SK-N-SH (cell line): ENCODE results near the gene NARS2. TPM values are rescaled to one million over a fixed set of nuclear protein-coding genes. Genes with fewer than 3 reads are reported as not detected.

ENCODE experiments used
- CTCF ChIA-PET: fragments of 300-600, 350-600 bp; formaldehyde crosslinking; extraction: SDS; loops from one replicate; lab custom pipeline; 2021; lab: Yijun Ruan, JAX
- POLR2A ChIA-PET: fragments of 350-600 bp; sonication (Branson Sonifier 250); formaldehyde crosslinking; extraction: SDS; loops from one replicate; lab custom pipeline; 2020; ENCODE audit warnings: antibody characterized with exemption, inconsistent platforms; lab: Yijun Ruan, JAX
- DNase-seq: peaks from one replicate; pipeline ENCODE4 v3.0.0; 2012
- H2AFZ ChIP-seq: fragments of 200-600 bp; sonication (generic); 2 replicates; pipeline ENCODE4 v1.8.1; 2016; ENCODE audit warnings: antibody characterized with exemption, mild to moderate bottlenecking, low read depth
- H3F3A ChIP-seq: fragments of 200-600 bp; sonication (generic); replicated peaks from 2 replicates; pipeline ENCODE3; 2016; ENCODE audit warnings: antibody characterized with exemption, mild to moderate bottlenecking; ENCODE audit not compliant: insufficient read depth
- H3K27ac ChIP-seq, 2 experiments: fragments of 200-500 bp in 1 of 2; fragments of 200-600 bp in 1 of 2; sonication (Bioruptor generic) in 1 of 2; sonication (generic), shearing (Covaris generic) in 1 of 2; 2 replicates each; pipeline versions ENCODE4 v1.5.1 to v1.6.1; 2014 to 2016; ENCODE audit warnings: low read depth in 2 of 2, inconsistent platforms in 1 of 2, low read length in 1 of 2, mild to moderate bottlenecking in 1 of 2, mixed read lengths in 1 of 2
- H3K27me3 ChIP-seq: fragments of 200-600 bp; sonication (generic), shearing (Covaris generic); 2 replicates; pipeline ENCODE4 v1.6.1; 2016; ENCODE audit warnings: mixed run types; ENCODE audit not compliant: insufficient read depth
- H3K36me3 ChIP-seq, 2 experiments: fragments of 200-500 bp in 1 of 2; fragments of 200-600 bp in 1 of 2; sonication (Bioruptor generic) in 1 of 2; sonication (generic) in 1 of 2; replicated peaks in 1 of 2; 2 replicates each; pipeline versions ENCODE3 to v1.5.1; 2014 to 2016; ENCODE audit warnings: low read length in 1 of 2, mild to moderate bottlenecking in 1 of 2; ENCODE audit not compliant: insufficient read depth in 2 of 2, control insufficient read depth in 1 of 2
- H3K4me1 ChIP-seq, 2 experiments: fragments of 200-500 bp in 1 of 2; fragments of 200-600 bp in 1 of 2; sonication (Bioruptor generic) in 1 of 2; sonication (generic), shearing (Covaris generic) in 1 of 2; 2 replicates each; pipeline versions ENCODE4 v1.5.1 to v1.6.1; 2014 to 2016; ENCODE audit warnings: low read depth in 1 of 2, low read length in 1 of 2, mixed run types in 1 of 2; ENCODE audit not compliant: insufficient read depth in 2 of 2, control insufficient read depth in 1 of 2
- H3K4me2 ChIP-seq: fragments of 200-600 bp; sonication (generic), shearing (Covaris generic); 2 replicates; pipeline ENCODE4 v1.6.1; 2017; ENCODE audit warnings: mixed run types
- H3K4me3 ChIP-seq, 2 experiments: fragments of 200-500 bp in 1 of 2; fragments of 200-600 bp in 1 of 2; sonication (Bioruptor generic) in 1 of 2; sonication (generic), shearing (Covaris generic) in 1 of 2; 2 replicates each; pipeline versions ENCODE4 v1.5.1 to v1.8.1; 2014 to 2016; ENCODE audit warnings: low read depth in 2 of 2, inconsistent platforms in 1 of 2, low read length in 1 of 2, mild to moderate bottlenecking in 1 of 2, mixed read lengths in 1 of 2, moderate library complexity in 1 of 2
- H3K79me2 ChIP-seq: fragments of 200-600 bp; sonication (generic); 2 replicates; pipeline ENCODE4 v1.8.1; 2017; ENCODE audit warnings: mild to moderate bottlenecking; ENCODE audit not compliant: insufficient read depth
- H3K9ac ChIP-seq: fragments of 200-600 bp; sonication (generic); 2 replicates; pipeline ENCODE4 v1.6.1; 2017; ENCODE audit warnings: mixed run types
- H3K9me2 ChIP-seq: fragments of 200-600 bp; sonication (generic); 2 replicates; pipeline ENCODE4 v1.6.1; 2017; ENCODE audit warnings: mixed run types
- H3K9me3 ChIP-seq: fragments of 200-600 bp; sonication (generic); 2 replicates; pipeline ENCODE4 v1.6.1; 2017; ENCODE audit warnings: mixed run types, mild to moderate bottlenecking, moderate library complexity
- H4K20me1 ChIP-seq: fragments of 200-600 bp; sonication (generic); 2 replicates; pipeline ENCODE4 v1.6.1; 2017; ENCODE audit warnings: mild to moderate bottlenecking, mixed run types; ENCODE audit not compliant: insufficient read depth
- FOSL2 ChIP-seq: IDR thresholded peaks from 2 replicates; pipeline ENCODE4 v1.4.0; 2012; ENCODE audit warnings: low read depth, mild to moderate bottlenecking, moderate library complexity, borderline replicate concordance
- FOXM1 ChIP-seq: IDR thresholded peaks from 2 replicates; pipeline ENCODE4 v1.4.0; 2012; ENCODE audit warnings: low read depth, mild to moderate bottlenecking
- GABPA ChIP-seq: IDR thresholded peaks from 2 replicates; pipeline ENCODE4 v1.4.0; 2012; ENCODE audit warnings: low read depth, mild to moderate bottlenecking
- MEF2A ChIP-seq: IDR thresholded peaks from 2 replicates; pipeline ENCODE4 v1.4.0; 2012; ENCODE audit warnings: low read depth, borderline replicate concordance
- RFX5 ChIP-seq: IDR thresholded peaks from 2 replicates; pipeline ENCODE4 v1.6.1; 2012; ENCODE audit warnings: mild to moderate bottlenecking, improper control_type of control experiment, low read length
- RXRA ChIP-seq: IDR thresholded peaks from 2 replicates; pipeline ENCODE4 v1.4.0; 2012; ENCODE audit warnings: low read depth, mild to moderate bottlenecking, borderline replicate concordance
- SMC3 ChIP-seq: IDR thresholded peaks from 2 replicates; pipeline ENCODE4 v1.6.1; 2012; ENCODE audit warnings: low read depth, low read length, improper control_type of control experiment
- TAF1 ChIP-seq: IDR thresholded peaks from 2 replicates; pipeline ENCODE4 v1.6.1; 2012; ENCODE audit warnings: low read depth, mild to moderate bottlenecking, low read length, moderate library complexity, borderline replicate concordance
- WGBS: methylation state at CpG from one replicate; pipeline ENCODE4 v1.1.6; 2017; ENCODE audit warnings: low lambda C conversion rate; 5-methylcytosine and 5-hydroxymethylcytosine counted together
- polyA plus RNA-seq, 3 experiments: library from polyadenylated mRNA; depleted of rRNA; stranded (reverse); fragments of >200 nt; gene quantifications; 2 replicates each; pipeline ENCODE4 v1.2.3, GENCODE V29; 2012
- TF ChIP-seq, protein P1 (sequence below): IDR thresholded peaks from 2 replicates; pipeline ENCODE4 v1.6.1; 2012; ENCODE audit warnings: mild to moderate bottlenecking, low read depth, low read length, moderate library complexity
- TF ChIP-seq, protein P2 (sequence below): IDR thresholded peaks from 2 replicates; pipeline ENCODE4 v1.4.0; 2012; ENCODE audit warnings: low read depth
- TF ChIP-seq, protein P3 (sequence below): fragments of 200-600 bp; sonication (generic); IDR thresholded peaks from 2 replicates; pipeline ENCODE4 v1.6.1; 2017; ENCODE audit warnings: antibody characterized with exemption, mild to moderate bottlenecking, moderate library complexity
- TF ChIP-seq, protein P4 (sequence below): fragments of 150-350 bp; IDR thresholded peaks from 2 replicates; pipeline ENCODE4 v1.6.1; 2016; ENCODE audit warnings: mild to moderate bottlenecking, low read depth, low read length

NARS2 gene
- polyA plus RNA-seq, 1 of the 3 experiments (the other 2 are of a cell fraction) = 8.9 TPM

DNA sequence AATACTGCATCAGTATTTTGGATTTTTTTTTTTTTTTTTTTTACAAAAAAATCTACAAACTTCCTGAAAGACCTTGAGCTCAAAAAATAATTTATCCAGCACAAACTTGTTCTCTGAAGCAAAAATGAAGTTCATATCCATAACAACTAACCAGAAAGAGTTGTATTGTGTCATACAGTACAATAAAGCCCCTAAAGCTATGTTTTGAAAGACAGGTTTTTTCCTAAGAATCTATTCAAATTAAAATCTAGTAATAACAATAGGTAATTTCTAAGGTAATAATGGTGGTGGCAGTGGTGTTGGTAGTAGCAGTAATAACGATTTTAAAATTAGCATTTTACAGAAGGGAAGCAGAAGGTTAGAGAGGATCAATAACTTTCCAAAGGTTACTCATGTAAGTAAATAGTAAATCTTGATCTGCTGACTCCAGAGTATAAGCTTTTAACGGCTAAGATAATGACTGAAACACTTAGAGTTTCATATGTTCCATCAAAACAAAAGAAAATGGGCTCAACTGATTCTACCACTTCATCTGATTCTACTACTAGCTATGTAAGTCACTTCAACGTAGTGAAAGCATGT is 103.7 kb downstream of the NARS2 start:
- 89% methylated on average over 3 of the region's 3 CpGs for WGBS
- no peak overlapping the region for H2AFZ ChIP-seq
- ChIA-PET POLR2A (no interaction called here), CTCF (interaction anchor here (1.0 kb wide), 1 partner anchor 13 kb away, joined by 4 read pairs; no protein-coding TSS in a partner anchor)
- no peaks in the 10 kb centered on the region for H3K27me3 ChIP-seq
- no peaks in the 10 kb centered on the region for H3F3A ChIP-seq
- no peaks in the 10 kb centered on the region for H3K9me2 ChIP-seq
- TF ChIP-seq GABPA = no peak
- TF ChIP-seq MEF2A = no peak
- TF ChIP-seq FOXM1 = no peak
- no peak for TF ChIP-seq RXRA
- TF ChIP-seq, protein P1, sequence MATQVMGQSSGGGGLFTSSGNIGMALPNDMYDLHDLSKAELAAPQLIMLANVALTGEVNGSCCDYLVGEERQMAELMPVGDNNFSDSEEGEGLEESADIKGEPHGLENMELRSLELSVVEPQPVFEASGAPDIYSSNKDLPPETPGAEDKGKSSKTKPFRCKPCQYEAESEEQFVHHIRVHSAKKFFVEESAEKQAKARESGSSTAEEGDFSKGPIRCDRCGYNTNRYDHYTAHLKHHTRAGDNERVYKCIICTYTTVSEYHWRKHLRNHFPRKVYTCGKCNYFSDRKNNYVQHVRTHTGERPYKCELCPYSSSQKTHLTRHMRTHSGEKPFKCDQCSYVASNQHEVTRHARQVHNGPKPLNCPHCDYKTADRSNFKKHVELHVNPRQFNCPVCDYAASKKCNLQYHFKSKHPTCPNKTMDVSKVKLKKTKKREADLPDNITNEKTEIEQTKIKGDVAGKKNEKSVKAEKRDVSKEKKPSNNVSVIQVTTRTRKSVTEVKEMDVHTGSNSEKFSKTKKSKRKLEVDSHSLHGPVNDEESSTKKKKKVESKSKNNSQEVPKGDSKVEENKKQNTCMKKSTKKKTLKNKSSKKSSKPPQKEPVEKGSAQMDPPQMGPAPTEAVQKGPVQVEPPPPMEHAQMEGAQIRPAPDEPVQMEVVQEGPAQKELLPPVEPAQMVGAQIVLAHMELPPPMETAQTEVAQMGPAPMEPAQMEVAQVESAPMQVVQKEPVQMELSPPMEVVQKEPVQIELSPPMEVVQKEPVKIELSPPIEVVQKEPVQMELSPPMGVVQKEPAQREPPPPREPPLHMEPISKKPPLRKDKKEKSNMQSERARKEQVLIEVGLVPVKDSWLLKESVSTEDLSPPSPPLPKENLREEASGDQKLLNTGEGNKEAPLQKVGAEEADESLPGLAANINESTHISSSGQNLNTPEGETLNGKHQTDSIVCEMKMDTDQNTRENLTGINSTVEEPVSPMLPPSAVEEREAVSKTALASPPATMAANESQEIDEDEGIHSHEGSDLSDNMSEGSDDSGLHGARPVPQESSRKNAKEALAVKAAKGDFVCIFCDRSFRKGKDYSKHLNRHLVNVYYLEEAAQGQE = no peak
- TF ChIP-seq TAF1 = no peak
- TF ChIP-seq, protein P2, sequence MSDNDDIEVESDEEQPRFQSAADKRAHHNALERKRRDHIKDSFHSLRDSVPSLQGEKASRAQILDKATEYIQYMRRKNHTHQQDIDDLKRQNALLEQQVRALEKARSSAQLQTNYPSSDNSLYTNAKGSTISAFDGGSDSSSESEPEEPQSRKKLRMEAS = no peak
- TF ChIP-seq, protein P3, sequence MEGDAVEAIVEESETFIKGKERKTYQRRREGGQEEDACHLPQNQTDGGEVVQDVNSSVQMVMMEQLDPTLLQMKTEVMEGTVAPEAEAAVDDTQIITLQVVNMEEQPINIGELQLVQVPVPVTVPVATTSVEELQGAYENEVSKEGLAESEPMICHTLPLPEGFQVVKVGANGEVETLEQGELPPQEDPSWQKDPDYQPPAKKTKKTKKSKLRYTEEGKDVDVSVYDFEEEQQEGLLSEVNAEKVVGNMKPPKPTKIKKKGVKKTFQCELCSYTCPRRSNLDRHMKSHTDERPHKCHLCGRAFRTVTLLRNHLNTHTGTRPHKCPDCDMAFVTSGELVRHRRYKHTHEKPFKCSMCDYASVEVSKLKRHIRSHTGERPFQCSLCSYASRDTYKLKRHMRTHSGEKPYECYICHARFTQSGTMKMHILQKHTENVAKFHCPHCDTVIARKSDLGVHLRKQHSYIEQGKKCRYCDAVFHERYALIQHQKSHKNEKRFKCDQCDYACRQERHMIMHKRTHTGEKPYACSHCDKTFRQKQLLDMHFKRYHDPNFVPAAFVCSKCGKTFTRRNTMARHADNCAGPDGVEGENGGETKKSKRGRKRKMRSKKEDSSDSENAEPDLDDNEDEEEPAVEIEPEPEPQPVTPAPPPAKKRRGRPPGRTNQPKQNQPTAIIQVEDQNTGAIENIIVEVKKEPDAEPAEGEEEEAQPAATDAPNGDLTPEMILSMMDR = no peak
- no peak for TF ChIP-seq RFX5
- TF ChIP-seq SMC3 = no peak
- TF ChIP-seq, protein P4, sequence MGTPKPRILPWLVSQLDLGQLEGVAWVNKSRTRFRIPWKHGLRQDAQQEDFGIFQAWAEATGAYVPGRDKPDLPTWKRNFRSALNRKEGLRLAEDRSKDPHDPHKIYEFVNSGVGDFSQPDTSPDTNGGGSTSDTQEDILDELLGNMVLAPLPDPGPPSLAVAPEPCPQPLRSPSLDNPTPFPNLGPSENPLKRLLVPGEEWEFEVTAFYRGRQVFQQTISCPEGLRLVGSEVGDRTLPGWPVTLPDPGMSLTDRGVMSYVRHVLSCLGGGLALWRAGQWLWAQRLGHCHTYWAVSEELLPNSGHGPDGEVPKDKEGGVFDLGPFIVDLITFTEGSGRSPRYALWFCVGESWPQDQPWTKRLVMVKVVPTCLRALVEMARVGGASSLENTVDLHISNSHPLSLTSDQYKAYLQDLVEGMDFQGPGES = no peak
- no peak for TF ChIP-seq FOSL2
- H3K9ac ChIP-seq = no peak overlapping the region
- H3K4me2 ChIP-seq = no peak overlapping the region
- no peak overlapping the region for H3K27ac ChIP-seq
- no peaks in the 10 kb centered on the region for H3K9me3 ChIP-seq
- H3K36me3 ChIP-seq = no peaks in the 10 kb centered on the region
- H3K4me3 ChIP-seq = no peak overlapping the region
- no peaks in the 10 kb centered on the region for H3K79me2 ChIP-seq
- no peaks in the 10 kb centered on the region for H3K4me1 ChIP-seq
- DNase-seq = no peak
- H4K20me1 ChIP-seq = no peaks in the 10 kb centered on the region
